RWPE2 (cell line): Measurements from ENCODE around the gene XKR8.
A peak's percentile ranks its signal among the peaks of the same experiment; 100 is the strongest.

Experiments
- ATAC-seq: fragments of 200-7000 bp; cut with Tn5 transposase; 3 replicates; pipeline ENCODE4 v1.9.1; 2021; ENCODE audit warnings: low read depth
- DNase-seq: peaks from one replicate; pipeline ENCODE4 v3.0.0-alpha.2; 2020; ENCODE audit warnings: low spot score
- H3K27ac ChIP-seq: fragments of 450-650 bp; 2 replicates; pipeline ENCODE4 v1.5.1; 2017; ENCODE audit warnings: mild to moderate bottlenecking; ENCODE audit not compliant: poor library complexity, severe bottlenecking
- H3K27me3 ChIP-seq: fragments of 250-450 bp; sonication (Bioruptor Pico); 2 replicates; pipeline ENCODE4 v1.5.1; 2021; ENCODE audit warnings: mild to moderate bottlenecking, moderate library complexity; ENCODE audit not compliant: insufficient read depth, poor library complexity, severe bottlenecking
- H3K36me3 ChIP-seq: fragments of 250-450 bp; sonication (Bioruptor Pico); 2 replicates; pipeline ENCODE4 v1.5.1; 2020; ENCODE audit warnings: low read depth, mild to moderate bottlenecking, moderate library complexity
- H3K4me1 ChIP-seq: fragments of 250-450 bp; sonication (Bioruptor Pico); 2 replicates; pipeline ENCODE4 v1.5.1; 2021; ENCODE audit warnings: mild to moderate bottlenecking, moderate library complexity; ENCODE audit not compliant: insufficient read depth, poor library complexity, severe bottlenecking
- H3K4me3 ChIP-seq: fragments of 250-450 bp; sonication (Bioruptor Pico); 2 replicates; pipeline ENCODE4 v1.5.1; 2021; ENCODE audit warnings: mild to moderate bottlenecking, moderate library complexity; ENCODE audit not compliant: severe bottlenecking
- H3K9me3 ChIP-seq: fragments of 250-450 bp; sonication (Bioruptor Pico); 2 replicates; pipeline ENCODE4 v1.5.1; 2021; ENCODE audit warnings: mild to moderate bottlenecking, moderate library complexity; ENCODE audit not compliant: severe bottlenecking
- CTCF ChIP-seq: fragments of 450-650 bp; IDR thresholded peaks from one replicate; pipeline ENCODE4 v1.5.1; 2017; ENCODE audit warnings: mild to moderate bottlenecking, moderate library complexity; ENCODE audit not compliant: poor library complexity, severe bottlenecking

XKR8 gene

GRCh38 chr1:27979151-27979858 lies 19.5 kb downstream of the XKR8 start:
- peak; percentile 68; the same call in 2 of the 3 replicates for ATAC-seq

GRCh38 chr1:27979859-27980201 lies 20.1 kb downstream of the XKR8 start:
- ATAC-seq = no peak
- TF ChIP-seq CTCF = peak; percentile 54

More at GRCh38 chr1:27979151-27979858, 19.5 kb downstream of the XKR8 start:
- H3K4me1 ChIP-seq = no peaks in the 10 kb centered on the region
- DNase-seq = no peak
- no peak overlapping the region for H3K27ac ChIP-seq
- TF ChIP-seq CTCF = peak; percentile 78
- peaks cover 39% of the 10 kb centered on the region for H3K36me3 ChIP-seq
- no peaks in the 10 kb centered on the region for H3K27me3 ChIP-seq
- no peak overlapping the region for H3K4me3 ChIP-seq
- no peaks in the 10 kb centered on the region for H3K9me3 ChIP-seq

GRCh38 chr1:27980216-27980845 lies 20.6 kb downstream of the XKR8 start:
- H3K36me3 ChIP-seq = peaks cover 31% of the 10 kb centered on the region
- no peak overlapping the region for H3K4me3 ChIP-seq
- TF ChIP-seq CTCF = no peak
- H3K9me3 ChIP-seq = no peaks in the 10 kb centered on the region
- H3K27me3 ChIP-seq = no peaks in the 10 kb centered on the region
- H3K4me1 ChIP-seq = no peaks in the 10 kb centered on the region
- H3K27ac ChIP-seq = no peak overlapping the region
- DNase-seq (no peak), ATAC-seq (no peak)

More at GRCh38 chr1:27979859-27980201, 20.1 kb downstream of the XKR8 start:
- Histone ChIP-seq H3K4me3 (no peak overlapping the region), H3K36me3 (peaks cover 34% of the 10 kb centered on the region), H3K4me1 (no peaks in the 10 kb centered on the region), H3K9me3 (no peaks in the 10 kb centered on the region), H3K27me3 (no peaks in the 10 kb centered on the region), H3K27ac (no peak overlapping the region)
- no peak for DNase-seq

GRCh38 chr1:27981145-27981544 lies 21.4 kb downstream of the XKR8 start:
- ATAC-seq (no peak), DNase-seq (no peak)
- H3K4me1 ChIP-seq = no peaks in the 10 kb centered on the region
- H3K27me3 ChIP-seq = no peaks in the 10 kb centered on the region
- peaks cover 26% of the 10 kb centered on the region for H3K36me3 ChIP-seq
- H3K9me3 ChIP-seq = no peaks in the 10 kb centered on the region
- no peak overlapping the region for H3K4me3 ChIP-seq
- H3K27ac ChIP-seq = no peak overlapping the region
- no peak for TF ChIP-seq CTCF
